Hepatocyte (in vitro differentiated cells): ENCODE results near the gene VGLL4. TPM values are rescaled to one million over a fixed set of nuclear protein-coding genes. Genes with fewer than 3 reads are reported as not detected.

ENCODE experiments used
- DNase-seq: peaks from one replicate; pipeline ENCODE4 v3.0.0-alpha.2; 2016; ENCODE audit warnings: low spot score
- H2AFZ ChIP-seq: fragments of 200-600 bp; sonication (generic); 2 replicates; pipeline ENCODE4 v1.6.0; 2016; ENCODE audit warnings: antibody characterized with exemption, mild to moderate bottlenecking
- H3K27ac ChIP-seq: fragments of 200-600 bp; sonication (generic); 2 replicates; pipeline ENCODE4 v1.5.1; 2016; ENCODE audit warnings: mild to moderate bottlenecking
- H3K27me3 ChIP-seq: fragments of 200-600 bp; sonication (generic); 2 replicates; pipeline ENCODE4 v1.6.1; 2016
- H3K36me3 ChIP-seq: fragments of 200-600 bp; sonication (generic); replicated peaks from 2 replicates; pipeline ENCODE4 v1.5.1; 2016; ENCODE audit warnings: low read depth; ENCODE audit not compliant: insufficient read depth
- H3K4me1 ChIP-seq: fragments of 200-600 bp; sonication (generic); 2 replicates; pipeline ENCODE4 v1.5.1; 2016; ENCODE audit warnings: mild to moderate bottlenecking, moderate library complexity; ENCODE audit not compliant: insufficient read depth
- H3K4me2 ChIP-seq: fragments of 200-600 bp; sonication (generic); 2 replicates; pipeline ENCODE4 v1.6.0; 2016
- H3K4me3 ChIP-seq: fragments of 200-600 bp; sonication (generic); 2 replicates; pipeline ENCODE4 v1.5.1; 2016; ENCODE audit warnings: mild to moderate bottlenecking
- H3K79me2 ChIP-seq: fragments of 200-600 bp; sonication (generic); 2 replicates; pipeline ENCODE4 v1.6.0; 2017; ENCODE audit warnings: mild to moderate bottlenecking
- H3K9me2 ChIP-seq: fragments of 200-600 bp; sonication (generic); replicated peaks from 2 replicates; pipeline ENCODE4 v1.6.0; 2017; ENCODE audit warnings: mild to moderate bottlenecking; ENCODE audit not compliant: insufficient read depth
- H3K9me3 ChIP-seq: fragments of 200-600 bp; sonication (generic); 2 replicates; pipeline ENCODE4 v1.5.1; 2016; ENCODE audit warnings: low read depth, mild to moderate bottlenecking
- H4K20me1 ChIP-seq: fragments of 200-600 bp; sonication (generic); 2 replicates; pipeline ENCODE4 v1.6.0; 2016; ENCODE audit warnings: mild to moderate bottlenecking; ENCODE audit not compliant: insufficient read depth, poor library complexity, severe bottlenecking
- CTCF ChIP-seq: fragments of 200-600 bp; sonication (generic); IDR thresholded peaks from 2 replicates; pipeline ENCODE4 v1.5.1; 2016; ENCODE audit warnings: antibody characterized with exemption, mild to moderate bottlenecking; ENCODE audit not compliant: poor library complexity
- EZH2 ChIP-seq: fragments of 200-600 bp; sonication (generic); IDR thresholded peaks from 2 replicates; pipeline ENCODE4 v1.6.1; 2016; ENCODE audit warnings: antibody characterized with exemption, mild to moderate bottlenecking, borderline replicate concordance
- EZH2phosphoT487 ChIP-seq: fragments of 200-600 bp; sonication (generic); IDR thresholded peaks from one replicate; pipeline ENCODE4 v1.6.1; 2018; ENCODE audit warnings: antibody characterized with exemption, mild to moderate bottlenecking, low read depth, moderate library complexity; ENCODE audit not compliant: unreplicated experiment, severe bottlenecking
- WGBS: methylation state at CpG from one replicate; pipeline ENCODE4 v1.1.6; 2016; ENCODE audit warnings: low lambda C conversion rate; ENCODE audit errors: missing lambda C conversion rate; 5-methylcytosine and 5-hydroxymethylcytosine counted together
- polyA plus RNA-seq: library from polyadenylated mRNA; unstranded; fragments of >200 nt; fragmentation: Nextera tagmentation; extraction: Ambion mirVana; gene quantifications from 2 replicates; pipeline ENCODE4 v1.2.1, GENCODE V29; 2016
- total RNA-seq: library from RNA; depleted of rRNA; stranded (reverse); fragments of >200 nt; gene quantifications from 2 replicates; pipeline ENCODE4 v1.2.3, GENCODE V29; 2014

VGLL4 gene
- total and polyA plus RNA-seq, 2 experiments from 2014 or later: 57.9 to 109 TPM

GRCh38 chr3:11563159-11563864 lies 80.4 kb downstream of the VGLL4 start:
- no peak for DNase-seq
- Histone ChIP-seq H2AFZ (no peak overlapping the region), H3K4me2 (no peak overlapping the region), H4K20me1 (peaks cover 29% of the 10 kb centered on the region), H3K27me3 (no peaks in the 10 kb centered on the region), H3K9me2 (no peaks in the 10 kb centered on the region), H3K36me3 (no peaks in the 10 kb centered on the region), H3K4me3 (no peak overlapping the region), H3K9me3 (no peaks in the 10 kb centered on the region), H3K4me1 (peaks cover 15% of the 10 kb centered on the region), H3K79me2 (peaks cover 88% of the 10 kb centered on the region), H3K27ac (no peak overlapping the region)
- no peak for TF ChIP-seq EZH2
- TF ChIP-seq EZH2phosphoT487: no peak
- no peak for TF ChIP-seq CTCF
- 93% methylated on average over 16 of the region's 16 CpGs for WGBS

DNA sequence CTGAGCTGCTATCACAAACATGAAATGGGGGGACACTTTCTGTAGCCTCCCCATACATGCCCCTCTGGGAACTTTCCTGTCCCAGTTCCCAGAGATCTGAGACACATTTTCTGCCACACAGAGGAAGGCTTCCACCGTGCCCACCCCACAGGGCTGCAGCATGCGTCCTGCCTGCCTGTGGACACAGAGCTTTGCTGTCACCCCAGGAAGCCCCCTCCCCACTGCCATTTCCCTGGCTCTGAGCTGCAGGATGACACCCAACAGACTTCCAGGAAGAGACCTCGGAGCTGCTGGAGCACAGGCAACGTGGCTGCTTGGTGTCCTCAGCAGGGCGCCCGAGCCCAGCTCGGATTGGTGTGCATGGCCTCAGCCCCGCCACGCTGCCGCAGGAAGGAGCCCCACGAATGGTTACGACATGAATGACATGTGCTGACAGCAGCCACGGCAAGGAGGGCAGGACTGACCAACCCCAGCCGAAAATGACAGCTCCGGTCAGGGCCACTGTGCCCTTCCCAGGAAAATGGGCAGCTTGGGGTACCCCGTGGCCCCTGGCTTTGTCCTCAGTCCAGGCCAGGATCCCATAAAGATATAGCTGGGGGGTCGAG lies 81.3 kb downstream of the VGLL4 start:
- Histone ChIP-seq H3K36me3 (no peaks in the 10 kb centered on the region), H3K9me2 (no peaks in the 10 kb centered on the region), H3K4me3 (no peak overlapping the region), H3K9me3 (no peaks in the 10 kb centered on the region), H3K79me2 (peaks cover 79% of the 10 kb centered on the region), H4K20me1 (peaks cover 27% of the 10 kb centered on the region), H3K27me3 (no peaks in the 10 kb centered on the region), H3K4me2 (no peak overlapping the region), H2AFZ (no peak overlapping the region), H3K27ac (peak overlapping the region; percentile 55), H3K4me1 (peaks cover 21% of the 10 kb centered on the region)
- WGBS: 96% methylated on average over 17 of the region's 17 CpGs
- no peak for DNase-seq
- no peak for TF ChIP-seq EZH2phosphoT487
- TF ChIP-seq EZH2: no peak
- TF ChIP-seq CTCF: no peak

DNA sequence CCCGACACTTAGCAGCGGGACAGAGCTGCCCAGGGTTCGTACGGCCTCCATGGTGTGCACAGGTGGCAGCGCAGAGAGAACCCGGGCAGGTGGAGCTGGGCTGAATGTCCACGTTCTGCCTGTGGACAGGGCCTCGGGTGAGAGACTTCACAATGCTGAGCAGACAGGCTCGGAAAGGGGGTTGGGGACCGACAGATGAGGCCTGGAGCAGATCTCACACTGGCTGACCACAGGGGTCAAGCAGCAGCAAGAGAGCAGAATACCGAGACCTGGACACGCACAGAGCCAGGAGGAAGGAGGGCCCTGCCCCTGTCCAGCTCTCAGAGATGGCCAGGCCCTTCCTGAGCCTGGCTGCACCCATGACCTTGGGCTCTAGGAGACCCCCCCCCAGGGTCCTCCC lies 83.0 kb downstream of the VGLL4 start:
- Histone ChIP-seq H3K9me2 (no peaks in the 10 kb centered on the region), H3K4me3 (no peak overlapping the region), H3K79me2 (peaks cover 75% of the 10 kb centered on the region), H3K9me3 (no peaks in the 10 kb centered on the region), H4K20me1 (peaks cover 26% of the 10 kb centered on the region), H3K27me3 (no peaks in the 10 kb centered on the region), H3K4me2 (no peak overlapping the region), H3K4me1 (peaks cover 27% of the 10 kb centered on the region), H3K27ac (no peak overlapping the region), H2AFZ (no peak overlapping the region), H3K36me3 (no peaks in the 10 kb centered on the region)
- no peak for TF ChIP-seq EZH2phosphoT487
- TF ChIP-seq EZH2: no peak
- no peak for TF ChIP-seq CTCF
- whole genome bisulfite sequencing: 90% methylated on average over 12 of the region's 12 CpGs
- no peak for DNase-seq
